NCI-H2107 (cell line): ENCODE results near the gene ARHGEF10L.

Experiments
- DNase-seq: peaks from one replicate; lab custom pipeline; 2025; lab: John Stamatoyannopoulos, UW

Gene ARHGEF10L

GRCh38 chr1:17550729-17551584 is 11.5 kb downstream of the ARHGEF10L start:
- DNase-seq: no peak

GRCh38 chr1:17551755-17552234 is 12.3 kb downstream of the ARHGEF10L start:
- no peak for DNase-seq

- DNase-seq: no peak
Measured at GRCh38 chr1:17553975-17554700, 14.6 kb downstream of the ARHGEF10L start.

GRCh38 chr1:17554954-17555353 is 15.5 kb downstream of the ARHGEF10L start:
- no peak for DNase-seq

- DNase-seq: no peak
Measured at GRCh38 chr1:17557986-17558385, 18.5 kb downstream of the ARHGEF10L start.

- no peak for DNase-seq
Measured at GRCh38 chr1:17558541-17558940, 19.0 kb downstream of the ARHGEF10L start.

GRCh38 chr1:17558954-17559614 is 19.6 kb downstream of the ARHGEF10L start:
- no peak for DNase-seq

GRCh38 chr1:17559615-17560419 is 20.3 kb downstream of the ARHGEF10L start:
- no peak for DNase-seq

- no peak for DNase-seq
Measured at GRCh38 chr1:17561247-17561548, 21.7 kb downstream of the ARHGEF10L start.

GRCh38 chr1:17561561-17561985 is 22.1 kb downstream of the ARHGEF10L start:
- no peak for DNase-seq

GRCh38 chr1:17562375-17562774 is 22.9 kb downstream of the ARHGEF10L start:
- no peak for DNase-seq

GRCh38 chr1:17563494-17564281 is 24.2 kb downstream of the ARHGEF10L start:
- DNase-seq: no peak

- no peak for DNase-seq
Measured at GRCh38 chr1:17564458-17565393, 25.2 kb downstream of the ARHGEF10L start.

- no peak for DNase-seq
Measured at GRCh38 chr1:17565461-17566252, 26.2 kb downstream of the ARHGEF10L start.

- DNase-seq: no peak
Measured at GRCh38 chr1:17566417-17566816, 26.9 kb downstream of the ARHGEF10L start.

GRCh38 chr1:17566892-17567291 is 27.4 kb downstream of the ARHGEF10L start:
- no peak for DNase-seq

GRCh38 chr1:17567582-17567981 is 28.1 kb downstream of the ARHGEF10L start:
- DNase-seq: no peak

- DNase-seq: no peak
Measured at GRCh38 chr1:17568014-17568900, 28.8 kb downstream of the ARHGEF10L start.
